Measurements from ENCODE around the gene HGFAC.

Gene HGFAC

GRCh38 chr4:3471098-3471760 is 29.5 kb downstream of the HGFAC start:
- Histone ChIP-seq H3K9ac (ENCODE audit: low read length) (no peak overlapping the region), H3K14ac (ENCODE audit: low read length in 2 of 2) (no peak overlapping the region), H3K9me3 (ENCODE audit: control insufficient read depth, low read length) (no peaks in the 10 kb centered on the region), H2BK12ac (ENCODE audit: low read length in 2 of 2) (no peak overlapping the region), H4K8ac (ENCODE audit: low read length) (no peak overlapping the region), H3K4me1 (ENCODE audit: control insufficient read depth, insufficient read depth, low read depth, low read length) (peaks cover 6% of the 10 kb centered on the region), H3K36me3 (ENCODE audit: control insufficient read depth in 1 of 2, insufficient read depth in 2 of 2, low read depth in 1 of 2, low read length in 2 of 2) (no peaks in the 10 kb centered on the region), H3K27ac (ENCODE audit: low read length, poor library complexity, severe bottlenecking) (no peak overlapping the region), H2BK15ac (ENCODE audit: low read depth, poor library complexity, severe bottlenecking) (no peak overlapping the region), H3K4ac (ENCODE audit: low read depth in 1 of 2, low read length in 2 of 2) (no peak overlapping the region), H3K79me1 (replicated peaks; ENCODE audit: low read length, poor library complexity, severe bottlenecking) (no peaks in the 10 kb centered on the region), H3K18ac (ENCODE audit: low read depth in 1 of 2, low read length in 2 of 2) (no peak overlapping the region), H3K27me3 (ENCODE audit: control insufficient read depth in 1 of 2, insufficient read depth in 1 of 2, low read length in 2 of 2) (peaks cover 17 to 51% of the 10 kb centered on the region in 2 experiments), H3K23ac (ENCODE audit: low read length in 2 of 2) (peak overlapping the region in 1 of 2 experiments; percentile 34), H2BK5ac (ENCODE audit: low read depth, low read length, poor library complexity, severe bottlenecking) (no peak overlapping the region), H4K91ac (ENCODE audit: low read length) (no peak overlapping the region), H3K4me3 (ENCODE audit: insufficient read depth in 1 of 2, low read depth in 1 of 2, low read length in 2 of 2) (no peak overlapping the region), H2AFZ (ENCODE audit: low read depth, low read length) (no peak overlapping the region), H2AK5ac (ENCODE audit: low read length, severe bottlenecking) (no peak overlapping the region), H3K4me2 (ENCODE audit: low read length, poor library complexity, severe bottlenecking) (no peak overlapping the region), H2BK120ac (ENCODE audit: low read depth, low read length) (no peak overlapping the region)
- DNase-seq = no peak
- 92% methylated on average over 23 of the region's 23 CpGs for WGBS

- WGBS = 88% methylated on average over 15 of the region's 15 CpGs
- no peak overlapping the region for H4K8ac ChIP-seq (ENCODE audit: low read length)
- peaks cover 6% of the 10 kb centered on the region for H3K4me1 ChIP-seq (ENCODE audit: control insufficient read depth, insufficient read depth, low read depth, low read length)
- no peak overlapping the region for H4K91ac ChIP-seq (ENCODE audit: low read length)
- H3K9me3 ChIP-seq (ENCODE audit: control insufficient read depth, low read length) = no peaks in the 10 kb centered on the region
- no peak overlapping the region for H3K23ac ChIP-seq (ENCODE audit: low read length in 2 of 2)
- H2BK15ac ChIP-seq (ENCODE audit: low read depth, poor library complexity, severe bottlenecking) = no peak overlapping the region
- no peak overlapping the region for H3K4ac ChIP-seq (ENCODE audit: low read depth in 1 of 2, low read length in 2 of 2)
- H3K27me3 ChIP-seq (ENCODE audit: control insufficient read depth in 1 of 2, insufficient read depth in 1 of 2, low read length in 2 of 2) = peaks cover 17 to 51% of the 10 kb centered on the region in 2 experiments
- H2BK12ac ChIP-seq (ENCODE audit: low read length in 2 of 2) = no peak overlapping the region
- no peak overlapping the region for H3K4me3 ChIP-seq (ENCODE audit: insufficient read depth in 1 of 2, low read depth in 1 of 2, low read length in 2 of 2)
- H2AFZ ChIP-seq (ENCODE audit: low read depth, low read length) = no peak overlapping the region
- no peaks in the 10 kb centered on the region for H3K79me1 ChIP-seq (replicated peaks; ENCODE audit: low read length, poor library complexity, severe bottlenecking)
- no peak overlapping the region for H2BK5ac ChIP-seq (ENCODE audit: low read depth, low read length, poor library complexity, severe bottlenecking)
- H3K14ac ChIP-seq (ENCODE audit: low read length in 2 of 2) = no peak overlapping the region
- H2BK120ac ChIP-seq (ENCODE audit: low read depth, low read length) = no peak overlapping the region
- H3K9ac ChIP-seq (ENCODE audit: low read length) = no peak overlapping the region
- H3K27ac ChIP-seq (ENCODE audit: low read length, poor library complexity, severe bottlenecking) = no peak overlapping the region
- no peak for DNase-seq
- no peak overlapping the region for H3K4me2 ChIP-seq (ENCODE audit: low read length, poor library complexity, severe bottlenecking)
- H3K18ac ChIP-seq (ENCODE audit: low read depth in 1 of 2, low read length in 2 of 2) = no peak overlapping the region
- H3K36me3 ChIP-seq (ENCODE audit: control insufficient read depth in 1 of 2, insufficient read depth in 2 of 2, low read depth in 1 of 2, low read length in 2 of 2) = no peaks in the 10 kb centered on the region
- H2AK5ac ChIP-seq (ENCODE audit: low read length, severe bottlenecking) = no peak overlapping the region
These were observed 30.1 kb downstream of the HGFAC start for GRCh38 chr4:3471886-3472285.

- no peak overlapping the region for H3K23ac ChIP-seq (ENCODE audit: low read length in 2 of 2)
- H3K36me3 ChIP-seq (ENCODE audit: control insufficient read depth in 1 of 2, insufficient read depth in 2 of 2, low read depth in 1 of 2, low read length in 2 of 2) = no peaks in the 10 kb centered on the region
- peaks cover 17 to 54% of the 10 kb centered on the region in 2 experiments for H3K27me3 ChIP-seq (ENCODE audit: control insufficient read depth in 1 of 2, insufficient read depth in 1 of 2, low read length in 2 of 2)
- no peak overlapping the region for H3K18ac ChIP-seq (ENCODE audit: low read depth in 1 of 2, low read length in 2 of 2)
- H2BK15ac ChIP-seq (ENCODE audit: low read depth, poor library complexity, severe bottlenecking) = no peak overlapping the region
- H4K8ac ChIP-seq (ENCODE audit: low read length) = no peak overlapping the region
- no peak overlapping the region for H2BK5ac ChIP-seq (ENCODE audit: low read depth, low read length, poor library complexity, severe bottlenecking)
- no peak overlapping the region for H4K91ac ChIP-seq (ENCODE audit: low read length)
- H3K4me3 ChIP-seq (ENCODE audit: insufficient read depth in 1 of 2, low read depth in 1 of 2, low read length in 2 of 2) = no peak overlapping the region
- no peak overlapping the region for H2AK5ac ChIP-seq (ENCODE audit: low read length, severe bottlenecking)
- peaks cover 9% of the 10 kb centered on the region for H3K4me1 ChIP-seq (ENCODE audit: control insufficient read depth, insufficient read depth, low read depth, low read length)
- no peak overlapping the region for H2BK120ac ChIP-seq (ENCODE audit: low read depth, low read length)
- no peak overlapping the region for H2BK12ac ChIP-seq (ENCODE audit: low read length in 2 of 2)
- no peak overlapping the region for H3K27ac ChIP-seq (ENCODE audit: low read length, poor library complexity, severe bottlenecking)
- H3K9ac ChIP-seq (ENCODE audit: low read length) = no peak overlapping the region
- H3K14ac ChIP-seq (ENCODE audit: low read length in 2 of 2) = no peak overlapping the region
- no peak overlapping the region for H2AFZ ChIP-seq (ENCODE audit: low read depth, low read length)
- H3K9me3 ChIP-seq (ENCODE audit: control insufficient read depth, low read length) = no peaks in the 10 kb centered on the region
- H3K4ac ChIP-seq (ENCODE audit: low read depth in 1 of 2, low read length in 2 of 2) = no peak overlapping the region
- no peak for DNase-seq
- no peak overlapping the region for H3K4me2 ChIP-seq (ENCODE audit: low read length, poor library complexity, severe bottlenecking)
- WGBS = 89% methylated on average over 27 of the region's 27 CpGs
- H3K79me1 ChIP-seq (replicated peaks; ENCODE audit: low read length, poor library complexity, severe bottlenecking) = no peaks in the 10 kb centered on the region
These were observed 30.8 kb downstream of the HGFAC start for GRCh38 chr4:3472411-3473141.

DNA sequence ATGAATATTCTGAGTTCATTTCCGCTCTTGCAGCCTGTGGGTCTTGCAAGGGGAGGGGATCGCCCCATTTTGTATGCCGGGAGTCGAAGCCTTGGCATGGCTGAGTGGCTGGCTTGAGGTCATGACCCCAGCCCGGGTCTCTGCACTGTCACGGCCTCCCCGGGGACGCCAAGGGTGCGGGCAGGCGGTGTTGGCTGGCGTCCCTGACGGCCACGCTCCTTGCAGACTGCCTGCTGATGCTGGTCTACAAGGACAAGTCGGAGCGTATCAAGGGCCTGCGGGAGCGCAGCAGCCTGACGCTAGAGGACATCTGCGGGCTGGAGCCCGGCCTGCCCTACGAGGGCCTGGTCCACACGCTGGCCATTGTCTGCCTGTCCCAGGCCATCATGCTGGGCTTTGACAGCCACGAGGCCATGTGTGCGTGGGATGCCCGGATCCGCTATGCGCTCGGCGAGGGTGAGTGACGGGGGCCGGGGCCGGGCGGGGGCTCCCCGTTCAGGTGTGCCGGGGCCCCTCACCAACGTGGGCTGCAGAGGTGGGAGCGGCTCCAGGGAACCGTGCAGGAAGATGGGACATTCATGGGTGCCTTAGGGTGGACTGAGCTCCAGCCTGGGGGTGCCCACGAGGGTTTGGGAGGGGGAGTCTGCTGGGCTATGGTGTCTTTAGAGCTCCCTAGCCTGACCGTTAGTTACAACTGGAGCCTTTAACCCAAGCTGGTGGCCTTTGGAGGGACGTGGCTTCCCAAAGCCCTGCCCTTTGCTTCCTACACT is 31.6 kb downstream of the HGFAC start:
- Histone ChIP-seq H2BK5ac (ENCODE audit: low read depth, low read length, poor library complexity, severe bottlenecking) (no peak overlapping the region), H3K14ac (ENCODE audit: low read length in 2 of 2) (no peak overlapping the region), H3K4me1 (ENCODE audit: control insufficient read depth, insufficient read depth, low read depth, low read length) (peaks cover 17% of the 10 kb centered on the region), H4K8ac (ENCODE audit: low read length) (no peak overlapping the region), H3K9me3 (ENCODE audit: control insufficient read depth, low read length) (no peaks in the 10 kb centered on the region), H3K4me2 (ENCODE audit: low read length, poor library complexity, severe bottlenecking) (no peak overlapping the region), H2AFZ (ENCODE audit: low read depth, low read length) (no peak overlapping the region), H3K27ac (ENCODE audit: low read length, poor library complexity, severe bottlenecking) (no peak overlapping the region), H3K9ac (ENCODE audit: low read length) (no peak overlapping the region), H3K18ac (ENCODE audit: low read depth in 1 of 2, low read length in 2 of 2) (no peak overlapping the region), H3K4me3 (ENCODE audit: insufficient read depth in 1 of 2, low read depth in 1 of 2, low read length in 2 of 2) (no peak overlapping the region), H3K79me1 (replicated peaks; ENCODE audit: low read length, poor library complexity, severe bottlenecking) (no peaks in the 10 kb centered on the region), H3K23ac (ENCODE audit: low read length in 2 of 2) (no peak overlapping the region), H2BK120ac (ENCODE audit: low read depth, low read length) (no peak overlapping the region), H2AK5ac (ENCODE audit: low read length, severe bottlenecking) (no peak overlapping the region), H2BK15ac (ENCODE audit: low read depth, poor library complexity, severe bottlenecking) (no peak overlapping the region), H3K4ac (ENCODE audit: low read depth in 1 of 2, low read length in 2 of 2) (no peak overlapping the region), H2BK12ac (ENCODE audit: low read length in 2 of 2) (no peak overlapping the region), H3K36me3 (ENCODE audit: control insufficient read depth in 1 of 2, insufficient read depth in 2 of 2, low read depth in 1 of 2, low read length in 2 of 2) (no peaks in the 10 kb centered on the region), H4K91ac (ENCODE audit: low read length) (peak overlapping the region; percentile 52), H3K27me3 (ENCODE audit: control insufficient read depth in 1 of 2, insufficient read depth in 1 of 2, low read length in 2 of 2) (peaks cover 17 to 58% of the 10 kb centered on the region in 2 experiments)
- DNase-seq = no peak
- WGBS = 81% methylated on average over 41 of the region's 41 CpGs
